ENCODE measurements around the gene SNX20. TPM values are rescaled to one million over a fixed set of nuclear protein-coding genes. Genes with fewer than 3 reads are reported as not detected.

Gene SNX20
- total RNA-seq, 1 donor from 2014 or later = not detected

DNA sequence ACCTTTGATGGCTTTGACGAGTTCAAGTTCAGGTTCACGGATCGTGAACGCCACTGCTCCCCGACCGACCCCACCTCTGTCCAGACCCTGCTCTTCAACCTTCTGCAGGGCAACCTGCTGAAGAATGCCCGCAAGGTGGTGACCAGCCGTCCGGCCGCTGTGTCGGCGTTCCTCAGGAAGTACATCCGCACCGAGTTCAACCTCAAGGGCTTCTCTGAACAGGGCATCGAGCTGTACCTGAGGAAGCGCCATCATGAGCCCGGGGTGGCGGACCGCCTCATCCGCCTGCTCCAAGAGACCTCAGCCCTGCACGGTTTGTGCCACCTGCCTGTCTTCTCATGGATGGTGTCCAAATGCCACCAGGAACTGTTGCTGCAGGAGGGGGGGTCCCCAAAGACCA is 29.9 kb upstream of the SNX20 start:
- Mint-ChIP-seq H3K4me1 (ENCODE audit: unreplicated experiment) (peaks cover 21% of the 10 kb centered on the region), H3K27ac (ENCODE audit: unreplicated experiment) (no peak overlapping the region), H3K9me3 (ENCODE audit: unreplicated experiment) (no peaks in the 10 kb centered on the region), H3K36me3 (ENCODE audit: low read depth, unreplicated experiment) (peaks cover 8% of the 10 kb centered on the region), H3K27me3 (ENCODE audit: unreplicated experiment) (peaks cover 11% of the 10 kb centered on the region), H3K4me3 (ENCODE audit: unreplicated experiment) (no peak overlapping the region)
- TF ChIP-seq, protein P1, sequence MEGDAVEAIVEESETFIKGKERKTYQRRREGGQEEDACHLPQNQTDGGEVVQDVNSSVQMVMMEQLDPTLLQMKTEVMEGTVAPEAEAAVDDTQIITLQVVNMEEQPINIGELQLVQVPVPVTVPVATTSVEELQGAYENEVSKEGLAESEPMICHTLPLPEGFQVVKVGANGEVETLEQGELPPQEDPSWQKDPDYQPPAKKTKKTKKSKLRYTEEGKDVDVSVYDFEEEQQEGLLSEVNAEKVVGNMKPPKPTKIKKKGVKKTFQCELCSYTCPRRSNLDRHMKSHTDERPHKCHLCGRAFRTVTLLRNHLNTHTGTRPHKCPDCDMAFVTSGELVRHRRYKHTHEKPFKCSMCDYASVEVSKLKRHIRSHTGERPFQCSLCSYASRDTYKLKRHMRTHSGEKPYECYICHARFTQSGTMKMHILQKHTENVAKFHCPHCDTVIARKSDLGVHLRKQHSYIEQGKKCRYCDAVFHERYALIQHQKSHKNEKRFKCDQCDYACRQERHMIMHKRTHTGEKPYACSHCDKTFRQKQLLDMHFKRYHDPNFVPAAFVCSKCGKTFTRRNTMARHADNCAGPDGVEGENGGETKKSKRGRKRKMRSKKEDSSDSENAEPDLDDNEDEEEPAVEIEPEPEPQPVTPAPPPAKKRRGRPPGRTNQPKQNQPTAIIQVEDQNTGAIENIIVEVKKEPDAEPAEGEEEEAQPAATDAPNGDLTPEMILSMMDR (IDR thresholded peaks at IDR 0.05; ENCODE audit: unreplicated experiment) = no peak
- no peak for DNase-seq (ENCODE audit: low spot score)

DNA sequence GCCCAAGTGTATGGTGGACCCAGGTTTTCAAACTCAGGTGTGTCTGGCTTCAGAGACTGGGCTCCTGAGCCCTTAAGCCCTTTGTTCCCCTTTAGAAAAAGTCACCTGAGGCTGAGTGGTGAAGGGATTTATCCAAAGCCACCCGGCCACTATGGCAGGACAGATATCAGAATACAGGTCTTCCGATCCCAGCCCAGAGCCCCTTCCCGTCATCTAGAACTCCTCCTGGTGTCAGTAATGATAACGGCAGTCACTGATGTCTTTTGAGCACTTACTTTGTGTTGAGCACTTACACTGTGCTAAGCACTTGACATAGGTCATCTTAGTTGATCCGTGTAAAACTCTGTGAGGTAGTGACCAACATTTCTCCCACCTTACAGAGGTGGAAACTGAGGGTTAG is 28.9 kb upstream of the SNX20 start:
- Mint-ChIP-seq H3K36me3 (ENCODE audit: low read depth, unreplicated experiment) (peaks cover 11% of the 10 kb centered on the region), H3K27me3 (ENCODE audit: unreplicated experiment) (peaks cover 11% of the 10 kb centered on the region), H3K27ac (ENCODE audit: unreplicated experiment) (no peak overlapping the region), H3K9me3 (ENCODE audit: unreplicated experiment) (peaks cover 4% of the 10 kb centered on the region), H3K4me1 (ENCODE audit: unreplicated experiment) (peaks cover 30% of the 10 kb centered on the region), H3K4me3 (ENCODE audit: unreplicated experiment) (no peak overlapping the region)
- no peak for DNase-seq (ENCODE audit: low spot score)
- TF ChIP-seq, protein P1 (IDR thresholded peaks at IDR 0.05; ENCODE audit: unreplicated experiment) = no peak

DNA sequence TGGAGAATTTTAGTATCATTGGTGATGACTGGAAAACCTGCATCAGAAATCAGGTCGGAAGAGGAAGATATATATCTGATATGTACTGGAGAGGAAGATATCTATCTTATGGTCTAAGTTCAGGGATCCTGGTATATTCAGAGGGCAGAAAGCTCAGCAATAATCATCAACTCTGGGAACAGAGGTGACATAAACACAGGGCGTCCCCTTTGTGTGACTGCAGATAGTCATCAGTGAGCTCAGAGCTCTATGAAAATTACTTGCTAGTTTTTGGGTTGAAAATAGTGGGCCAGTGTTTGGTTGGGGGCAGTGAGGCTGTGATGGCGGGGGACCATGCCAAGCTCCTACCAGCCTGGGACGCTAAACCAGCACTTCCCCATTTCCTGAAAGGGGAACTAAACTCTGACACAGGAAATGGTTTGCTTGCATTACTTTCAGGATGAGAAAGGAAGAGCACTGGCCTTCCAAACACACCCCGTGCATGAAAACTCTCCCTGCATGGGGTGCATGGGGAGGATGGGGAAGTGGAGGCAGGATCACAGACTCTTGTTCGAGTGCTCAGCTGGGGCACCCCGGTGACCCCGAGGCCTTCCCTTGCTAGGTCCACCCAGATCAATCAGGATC is 28.1 kb upstream of the SNX20 start:
- Mint-ChIP-seq H3K36me3 (ENCODE audit: low read depth, unreplicated experiment) (peaks cover 13% of the 10 kb centered on the region), H3K4me3 (ENCODE audit: unreplicated experiment) (peak overlapping the region; percentile 49), H3K27me3 (ENCODE audit: unreplicated experiment) (peaks cover 8% of the 10 kb centered on the region), H3K27ac (ENCODE audit: unreplicated experiment) (peak overlapping the region; percentile 27), H3K9me3 (ENCODE audit: unreplicated experiment) (peaks cover 7% of the 10 kb centered on the region), H3K4me1 (ENCODE audit: unreplicated experiment) (peaks cover 30% of the 10 kb centered on the region)
- TF ChIP-seq, protein P1 (IDR thresholded peaks at IDR 0.05; ENCODE audit: unreplicated experiment) = no peak
- DNase-seq (ENCODE audit: low spot score) = no peak

DNA sequence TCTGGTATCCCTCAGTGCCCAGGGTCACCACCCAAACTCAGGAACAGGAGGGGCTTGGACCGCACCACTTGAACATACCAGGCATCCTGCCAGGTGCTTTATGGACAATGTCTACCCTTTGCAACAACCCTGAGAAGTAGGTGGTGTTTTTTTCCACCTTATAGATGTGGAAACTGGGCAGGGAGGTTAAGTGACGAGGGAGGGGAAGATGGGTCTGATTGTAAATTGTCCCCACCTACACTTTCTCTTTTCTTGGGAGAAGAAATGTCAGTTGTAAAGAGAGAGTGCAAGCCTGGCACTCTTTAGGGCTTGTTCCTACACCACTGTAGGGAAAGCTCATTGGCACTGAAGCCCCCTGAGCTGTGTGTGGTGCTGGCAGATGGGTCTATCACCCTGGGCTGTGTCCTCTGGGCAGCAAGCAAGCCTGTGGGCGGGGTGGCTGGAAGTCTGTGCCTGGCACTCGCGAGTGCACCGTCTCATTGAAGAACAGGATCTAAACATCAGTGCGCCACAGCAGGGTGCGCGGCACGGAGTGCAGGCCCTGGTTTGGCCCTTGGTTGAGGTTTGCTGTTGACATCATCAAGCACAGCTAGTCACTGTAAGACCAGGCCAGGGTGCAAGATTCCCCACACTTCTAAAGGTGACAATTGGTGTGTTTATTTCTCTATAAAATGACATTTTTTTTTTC is 27.4 kb upstream of the SNX20 start:
- Mint-ChIP-seq H3K27ac (ENCODE audit: unreplicated experiment) (peak overlapping the region; percentile 27), H3K4me1 (ENCODE audit: unreplicated experiment) (peaks cover 30% of the 10 kb centered on the region), H3K4me3 (ENCODE audit: unreplicated experiment) (no peak overlapping the region), H3K27me3 (ENCODE audit: unreplicated experiment) (peaks cover 10% of the 10 kb centered on the region), H3K36me3 (ENCODE audit: low read depth, unreplicated experiment) (peaks cover 13% of the 10 kb centered on the region), H3K9me3 (ENCODE audit: unreplicated experiment) (peaks cover 7% of the 10 kb centered on the region)
- DNase-seq (ENCODE audit: low spot score) = no peak
- TF ChIP-seq, protein P1 (IDR thresholded peaks at IDR 0.05; ENCODE audit: unreplicated experiment) = no peak

DNA sequence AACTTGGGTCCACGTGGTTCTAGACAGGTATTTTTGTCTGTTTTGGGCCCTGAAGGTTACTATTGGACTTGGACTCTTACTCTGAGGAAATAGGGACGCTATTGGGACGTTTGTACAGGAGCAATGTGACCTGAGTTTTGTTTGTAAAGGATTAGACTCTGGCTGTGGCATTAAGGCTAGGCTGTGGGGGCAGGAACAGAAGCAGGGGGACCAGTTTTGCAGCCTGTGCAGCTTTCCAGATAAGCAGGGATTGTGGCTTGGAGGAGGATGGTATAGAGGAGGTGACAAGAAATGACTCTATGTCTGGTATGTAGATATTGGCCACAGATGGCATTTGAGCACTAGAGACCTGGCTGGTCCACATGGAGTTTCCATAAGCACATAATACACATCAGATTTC is 25.1 kb upstream of the SNX20 start:
- TF ChIP-seq, protein P1 (IDR thresholded peaks at IDR 0.05; ENCODE audit: unreplicated experiment) = no peak
- H3K9me3 Mint-ChIP-seq (ENCODE audit: unreplicated experiment) = peaks cover 7% of the 10 kb centered on the region
- H3K27ac Mint-ChIP-seq (ENCODE audit: unreplicated experiment) = peak overlapping the region; percentile 88
- DNase-seq (ENCODE audit: low spot score) = no peak
- H3K4me3 Mint-ChIP-seq (ENCODE audit: unreplicated experiment) = no peak overlapping the region
- peaks cover 8% of the 10 kb centered on the region for H3K27me3 Mint-ChIP-seq (ENCODE audit: unreplicated experiment)
- H3K4me1 Mint-ChIP-seq (ENCODE audit: unreplicated experiment) = peaks cover 28% of the 10 kb centered on the region
- peaks cover 9% of the 10 kb centered on the region for H3K36me3 Mint-ChIP-seq (ENCODE audit: low read depth, unreplicated experiment)

Data from endothelial cell (in vitro differentiated cells).